ENCODE measurements around the gene RNPEPL1. TPM values are rescaled to one million over a fixed set of nuclear protein-coding genes. Genes with fewer than 3 reads are reported as not detected.

Gene RNPEPL1
- total and polyA plus RNA-seq, 12 donors = 5.1 to 259 (median 59.5) TPM

- WGBS, 4 donors = 68 to 100% (median 87%) methylated on average over 2 to 5 of the region's 5 CpGs
- TF ChIP-seq CTCF (IDR thresholded peaks at IDR 0.05) (no peak), POLR2A (IDR thresholded peaks at IDR 0.05) (no peak)
- H3K36me3 ChIP-seq (replicated peaks in 1 of 2) = no peaks in the 10 kb centered on the region
- intact Hi-C loops (cut with DNase I) = no loop called here
- DNase-seq = peak in 1 of 7 donors; percentile 9
- peaks cover 3% of the 10 kb centered on the region for H3K27me3 ChIP-seq
- H3K27ac ChIP-seq = no peak overlapping the region
- H3K4me1 ChIP-seq (replicated peaks in 1 of 2) = no peaks in the 10 kb centered on the region
- no peaks in the 10 kb centered on the region for H3K9me3 ChIP-seq (replicated peaks in 1 of 3)
- H3K4me3 ChIP-seq = no peak overlapping the region
Observed at GRCh38 chr2:240629619-240629967, 61.3 kb downstream of the RNPEPL1 start.

- Histone ChIP-seq H3K27me3 (peaks cover 3% of the 10 kb centered on the region), H3K27ac (no peak overlapping the region), H3K36me3 (replicated peaks in 1 of 2) (no peaks in the 10 kb centered on the region), H3K4me1 (replicated peaks in 1 of 2) (no peaks in the 10 kb centered on the region), H3K4me3 (no peak overlapping the region), H3K9me3 (replicated peaks in 1 of 3) (no peaks in the 10 kb centered on the region)
- peak in 3 of 7 donors; percentile 4 to 9 (median 9) for DNase-seq
- 92 to 100% (median 93%) methylated on average over 1 to 50 of the region's 50 CpGs for WGBS, 4 donors
- intact Hi-C loops (cut with DNase I) = no loop called here
- TF ChIP-seq POLR2A (IDR thresholded peaks at IDR 0.05) = no peak
- no peak for TF ChIP-seq CTCF (IDR thresholded peaks at IDR 0.05)
Observed at GRCh38 chr2:240629968-240630770, 61.9 kb downstream of the RNPEPL1 start.

Other genes starting within 250 kb of the RNPEPL1 start
- gene GPC1, start 132.8 kb upstream of the RNPEPL1 start, total RNA-seq = 100 to 1,000 TPM in 7 of 9 donors, 10 to 100 TPM in 2; 11.8 to 202 (median 142) TPM
- 10 to 100 TPM; 13.4 to 97.6 (median 70.9) TPM for gene GPC1, start 132.8 kb upstream of the RNPEPL1 start, polyA plus RNA-seq
- gene ANKMY1, start 10.5 kb upstream of the RNPEPL1 start, total RNA-seq = 10 to 100 TPM in 6 of 9 donors, 1 to 10 TPM in 3; 7.2 to 20.3 (median 12.0) TPM
- 10 to 100 TPM in 2 of 3 donors, 1 to 10 TPM in 1; 8.1 to 31.7 (median 10.0) TPM for gene ANKMY1, start 10.5 kb upstream of the RNPEPL1 start, polyA plus RNA-seq
- 10 to 100 TPM in 4 of 9 donors, 1 to 10 TPM in 5; 4.9 to 22.2 (median 8.3) TPM for gene DUSP28, start 8.1 kb upstream of the RNPEPL1 start, total RNA-seq
- gene DUSP28, start 8.1 kb upstream of the RNPEPL1 start, polyA plus RNA-seq = 10 to 100 TPM in 1 of 3 donors, 1 to 10 TPM in 2; 7.2 to 14.5 (median 8.8) TPM
- 10 to 100 TPM; 17.3 to 41.8 (median 25.0) TPM for gene CAPN10, start 18.2 kb downstream of the RNPEPL1 start, total RNA-seq
- 100 to 1,000 TPM in 2 of 3 donors, 1 to 10 TPM in 1; 4.7 to 158 (median 102) TPM for gene CAPN10, start 18.2 kb downstream of the RNPEPL1 start, polyA plus RNA-seq
- 1 to 10 TPM in 4 of 9 donors, under 1 TPM in 4, not detected in 1; 0.32 to 1.4 (median 0.99) TPM for gene GPR35, start 57.0 kb downstream of the RNPEPL1 start, total RNA-seq
- gene GPR35, start 57.0 kb downstream of the RNPEPL1 start, polyA plus RNA-seq = 1 to 10 TPM in 2 of 3 donors, under 1 TPM in 1; 0.07 to 5.7 (median 3.5) TPM
- not detected for gene AQP12B, start 114.4 kb downstream of the RNPEPL1 start, total RNA-seq
- under 1 TPM in 2 of 3 donors, not detected in 1; 0.07 to 0.48 TPM for gene AQP12B, start 114.4 kb downstream of the RNPEPL1 start, polyA plus RNA-seq
- not detected for gene AQP12A, start 123.4 kb downstream of the RNPEPL1 start, total RNA-seq
- gene AQP12A, start 123.4 kb downstream of the RNPEPL1 start, polyA plus RNA-seq = not detected

Measured in adrenal gland (tissue), 12 donors.